ENCODE results near the gene RYR1.
"Not testable (repeated sequence)": the region's sequence is repeated elsewhere in the genome, so short reads cannot be mapped to it uniquely, and the experiment has no call there.

Gene RYR1

GRCh38 chr19:38555200-38555599 lies 121.7 kb downstream of the RYR1 start:
- no peaks in the 10 kb centered on the region for H3K36me3 ChIP-seq (ENCODE audit: low read length)
- H3K4me2 ChIP-seq (ENCODE audit: low read depth, low read length, poor library complexity, severe bottlenecking), result no peak overlapping the region
- no peaks in the 10 kb centered on the region for H3K9me3 ChIP-seq (ENCODE audit: insufficient read depth, low read length)
- H3F3A ChIP-seq (ENCODE audit: insufficient read depth), result 0 out of 2 replicates have a peak, but pooled peaks cover 6% of the 10 kb centered on the region
- H3K79me2 ChIP-seq (ENCODE audit: insufficient read depth, low read length), result no peaks in the 10 kb centered on the region
- H2AFZ ChIP-seq (ENCODE audit: low read depth, low read length, severe bottlenecking), result no peak overlapping the region
- no peak overlapping the region for H3K9ac ChIP-seq (ENCODE audit: low read length)
- H3K27ac ChIP-seq (ENCODE audit: low read depth, low read length), result no peak overlapping the region
- TF ChIP-seq CTCF (IDR thresholded peaks at IDR 0.05; ENCODE audit: insufficient read depth, low read length, poor library complexity, severe bottlenecking) (no peak), EZH2phosphoT487 (conservative IDR thresholded peaks at IDR 0.05; ENCODE audit: low read length) (no peak)
- no peak overlapping the region for H3K4me3 ChIP-seq (ENCODE audit: insufficient read depth, low read length, poor library complexity, severe bottlenecking)
- no peaks in the 10 kb centered on the region for H3K9me2 ChIP-seq (replicated peaks; ENCODE audit: insufficient read depth, low read length)
- no peaks in the 10 kb centered on the region for H3K27me3 ChIP-seq (ENCODE audit: low read length)
- no peaks in the 10 kb centered on the region for H4K20me1 ChIP-seq (ENCODE audit: low read depth, low read length)

- no peak overlapping the region for H3K27ac ChIP-seq (ENCODE audit: low read depth, low read length)
- no peak overlapping the region for H3K9ac ChIP-seq (ENCODE audit: low read length)
- H3K27me3 ChIP-seq (ENCODE audit: low read length), result no peaks in the 10 kb centered on the region
- H3K4me2 ChIP-seq (ENCODE audit: low read depth, low read length, poor library complexity, severe bottlenecking), result no peak overlapping the region
- no peak for TF ChIP-seq CTCF (IDR thresholded peaks at IDR 0.05; ENCODE audit: insufficient read depth, low read length, poor library complexity, severe bottlenecking)
- TF ChIP-seq EZH2phosphoT487 (conservative IDR thresholded peaks at IDR 0.05; ENCODE audit: low read length), result no peak
- H4K20me1 ChIP-seq (ENCODE audit: low read depth, low read length), result no peaks in the 10 kb centered on the region
- H3K36me3 ChIP-seq (ENCODE audit: low read length), result no peaks in the 10 kb centered on the region
- H3K9me3 ChIP-seq (ENCODE audit: insufficient read depth, low read length), result no peaks in the 10 kb centered on the region
- no peaks in the 10 kb centered on the region for H3K9me2 ChIP-seq (replicated peaks; ENCODE audit: insufficient read depth, low read length)
- no peak overlapping the region for H3K4me3 ChIP-seq (ENCODE audit: insufficient read depth, low read length, poor library complexity, severe bottlenecking)
- no peak overlapping the region for H2AFZ ChIP-seq (ENCODE audit: low read depth, low read length, severe bottlenecking)
- 0 out of 2 replicates have a peak, but pooled peaks cover 7% of the 10 kb centered on the region for H3F3A ChIP-seq (ENCODE audit: insufficient read depth)
- H3K79me2 ChIP-seq (ENCODE audit: insufficient read depth, low read length), result no peaks in the 10 kb centered on the region
These were observed 123.2 kb downstream of the RYR1 start for GRCh38 chr19:38556521-38557174.

GRCh38 chr19:38557205-38557799 lies 123.8 kb downstream of the RYR1 start:
- TF ChIP-seq EZH2phosphoT487 (conservative IDR thresholded peaks at IDR 0.05; ENCODE audit: low read length) (no peak), CTCF (IDR thresholded peaks at IDR 0.05; ENCODE audit: insufficient read depth, low read length, poor library complexity, severe bottlenecking) (no peak)
- Histone ChIP-seq H3F3A (ENCODE audit: insufficient read depth) (0 out of 2 replicates have a peak, but pooled peaks cover 7% of the 10 kb centered on the region), H3K79me2 (ENCODE audit: insufficient read depth, low read length) (no peaks in the 10 kb centered on the region), H3K9me3 (ENCODE audit: insufficient read depth, low read length) (no peaks in the 10 kb centered on the region), H3K4me3 (ENCODE audit: insufficient read depth, low read length, poor library complexity, severe bottlenecking) (no peak overlapping the region), H4K20me1 (ENCODE audit: low read depth, low read length) (no peaks in the 10 kb centered on the region), H3K27ac (ENCODE audit: low read depth, low read length) (no peak overlapping the region), H3K9ac (ENCODE audit: low read length) (no peak overlapping the region), H3K4me2 (ENCODE audit: low read depth, low read length, poor library complexity, severe bottlenecking) (no peak overlapping the region), H3K36me3 (ENCODE audit: low read length) (no peaks in the 10 kb centered on the region), H3K9me2 (replicated peaks; ENCODE audit: insufficient read depth, low read length) (no peaks in the 10 kb centered on the region), H3K27me3 (ENCODE audit: low read length) (no peaks in the 10 kb centered on the region), H2AFZ (ENCODE audit: low read depth, low read length, severe bottlenecking) (no peak overlapping the region)

DNA sequence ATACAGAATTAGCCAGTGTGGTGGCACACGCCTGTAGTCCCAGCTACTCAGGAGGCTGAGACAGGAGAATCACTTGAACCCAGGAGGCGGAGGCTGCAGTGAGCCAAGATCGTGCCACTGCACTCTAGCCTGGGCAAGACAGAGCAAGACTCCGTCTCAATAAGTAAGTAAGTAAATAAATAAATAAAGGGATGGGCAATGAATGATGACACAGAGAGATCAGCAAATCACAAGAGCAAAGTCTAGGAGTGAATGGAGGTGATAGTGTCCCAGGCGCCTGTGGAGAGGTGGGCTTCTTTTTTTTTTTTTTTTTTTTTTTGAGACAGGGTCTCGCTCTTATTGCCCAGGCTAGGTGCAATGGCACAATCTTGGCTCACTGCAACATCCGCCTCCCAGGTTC lies 125.4 kb downstream of the RYR1 start:
- H3K4me3 ChIP-seq (ENCODE audit: insufficient read depth, low read length, poor library complexity, severe bottlenecking); H2AFZ ChIP-seq (ENCODE audit: low read depth, low read length, severe bottlenecking); H3K9me3 ChIP-seq (ENCODE audit: insufficient read depth, low read length); H3K36me3 ChIP-seq (ENCODE audit: low read length); H3K79me2 ChIP-seq (ENCODE audit: insufficient read depth, low read length); H3K9ac ChIP-seq (ENCODE audit: low read length); H3K27me3 ChIP-seq (ENCODE audit: low read length); H4K20me1 ChIP-seq (ENCODE audit: low read depth, low read length); H3K9me2 ChIP-seq (replicated peaks; ENCODE audit: insufficient read depth, low read length); H3K4me2 ChIP-seq (ENCODE audit: low read depth, low read length, poor library complexity, severe bottlenecking); H3F3A ChIP-seq (ENCODE audit: insufficient read depth): not testable (repeated sequence)
- peak overlapping the region; percentile 67; the same call in 1 of the 2 replicates for H3K27ac ChIP-seq (ENCODE audit: low read depth, low read length)

Measured in SU-DHL-6 (cell line).